ENCODE results near the gene EDARADD. TPM values are rescaled to one million over a fixed set of nuclear protein-coding genes. Genes with fewer than 3 reads are reported as not detected.

EDARADD gene
- total RNA-seq, 4 donors from 2014 or later, result 0.55 to 2.6 (median 1.2) TPM; not detected in 1

GRCh38 chr1:236520445-236521005 is 126.4 kb downstream of the EDARADD start:
- intact Hi-C loops (cut with DNase I; ENCODE audit: low total_unique reads), result no loop called here
- H3K9me3 ChIP-seq, result no peaks in the 10 kb centered on the region
- TF ChIP-seq POLR2A (IDR thresholded peaks at IDR 0.05), result no peak
- TF ChIP-seq, protein P1, sequence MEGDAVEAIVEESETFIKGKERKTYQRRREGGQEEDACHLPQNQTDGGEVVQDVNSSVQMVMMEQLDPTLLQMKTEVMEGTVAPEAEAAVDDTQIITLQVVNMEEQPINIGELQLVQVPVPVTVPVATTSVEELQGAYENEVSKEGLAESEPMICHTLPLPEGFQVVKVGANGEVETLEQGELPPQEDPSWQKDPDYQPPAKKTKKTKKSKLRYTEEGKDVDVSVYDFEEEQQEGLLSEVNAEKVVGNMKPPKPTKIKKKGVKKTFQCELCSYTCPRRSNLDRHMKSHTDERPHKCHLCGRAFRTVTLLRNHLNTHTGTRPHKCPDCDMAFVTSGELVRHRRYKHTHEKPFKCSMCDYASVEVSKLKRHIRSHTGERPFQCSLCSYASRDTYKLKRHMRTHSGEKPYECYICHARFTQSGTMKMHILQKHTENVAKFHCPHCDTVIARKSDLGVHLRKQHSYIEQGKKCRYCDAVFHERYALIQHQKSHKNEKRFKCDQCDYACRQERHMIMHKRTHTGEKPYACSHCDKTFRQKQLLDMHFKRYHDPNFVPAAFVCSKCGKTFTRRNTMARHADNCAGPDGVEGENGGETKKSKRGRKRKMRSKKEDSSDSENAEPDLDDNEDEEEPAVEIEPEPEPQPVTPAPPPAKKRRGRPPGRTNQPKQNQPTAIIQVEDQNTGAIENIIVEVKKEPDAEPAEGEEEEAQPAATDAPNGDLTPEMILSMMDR (IDR thresholded peaks at IDR 0.05), result no peak

DNA sequence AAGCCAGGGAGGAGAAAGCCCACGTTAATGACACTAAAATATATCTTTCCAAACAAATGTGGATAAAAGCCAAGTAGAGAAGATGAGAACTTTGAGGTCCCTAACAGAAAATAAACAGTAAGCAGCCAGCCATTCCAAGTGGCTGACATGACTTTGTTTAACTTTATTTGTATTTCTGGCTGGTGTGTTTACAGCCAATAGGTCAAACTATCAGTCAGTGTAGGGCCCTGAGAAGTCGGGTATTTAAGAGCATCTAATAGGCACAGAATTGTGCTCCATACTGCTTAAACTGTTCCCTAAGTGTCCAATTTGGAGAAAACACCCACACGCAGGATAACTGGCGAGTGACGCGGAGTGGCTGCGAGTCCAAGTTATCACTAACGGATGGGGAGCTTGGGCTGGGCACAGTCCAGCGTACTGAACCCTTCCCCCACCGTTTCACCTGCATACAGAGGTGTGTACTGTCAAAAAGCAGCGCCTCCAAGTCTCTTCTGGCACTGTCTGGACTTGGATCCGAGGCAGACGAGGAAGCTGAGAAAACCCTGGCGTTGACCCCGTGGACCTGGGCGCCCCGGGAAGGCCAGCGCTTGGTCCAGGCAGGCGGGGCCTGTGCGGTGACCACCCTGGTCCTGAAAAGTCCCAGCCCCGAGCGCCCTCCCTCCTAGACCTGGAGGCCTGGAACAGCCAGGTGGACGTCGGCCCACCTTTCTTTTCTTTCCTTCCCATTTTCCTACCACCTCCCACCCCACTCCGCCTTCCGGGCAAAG is 129.0 kb downstream of the EDARADD start:
- peak overlapping the region; percentile 84 for H3K4me3 ChIP-seq
- H3K27me3 ChIP-seq, result no peaks in the 10 kb centered on the region
- TF ChIP-seq, protein P1 (IDR thresholded peaks at IDR 0.05), result no peak
- no peak for TF ChIP-seq POLR2A (IDR thresholded peaks at IDR 0.05)
- peak; percentile 33 for DNase-seq
- no peaks in the 10 kb centered on the region for H3K9me3 ChIP-seq
- peak overlapping the region; percentile 87 to 91 for H3K27ac ChIP-seq
- no peaks in the 10 kb centered on the region for H3K36me3 ChIP-seq
- H3K4me1 ChIP-seq, result peaks cover 0 to 6% of the 10 kb centered on the region in 2 donors
- intact Hi-C loops (cut with DNase I; ENCODE audit: low total_unique reads), result no loop called here

More at GRCh38 chr1:236520445-236521005, 126.4 kb downstream of the EDARADD start:
- Histone ChIP-seq H3K27ac (no peak overlapping the region), H3K27me3 (no peaks in the 10 kb centered on the region), H3K36me3 (no peaks in the 10 kb centered on the region), H3K4me1 (peaks cover 0 to 6% of the 10 kb centered on the region in 2 donors), H3K4me3 (no peak overlapping the region)
- no peak for DNase-seq

DNA sequence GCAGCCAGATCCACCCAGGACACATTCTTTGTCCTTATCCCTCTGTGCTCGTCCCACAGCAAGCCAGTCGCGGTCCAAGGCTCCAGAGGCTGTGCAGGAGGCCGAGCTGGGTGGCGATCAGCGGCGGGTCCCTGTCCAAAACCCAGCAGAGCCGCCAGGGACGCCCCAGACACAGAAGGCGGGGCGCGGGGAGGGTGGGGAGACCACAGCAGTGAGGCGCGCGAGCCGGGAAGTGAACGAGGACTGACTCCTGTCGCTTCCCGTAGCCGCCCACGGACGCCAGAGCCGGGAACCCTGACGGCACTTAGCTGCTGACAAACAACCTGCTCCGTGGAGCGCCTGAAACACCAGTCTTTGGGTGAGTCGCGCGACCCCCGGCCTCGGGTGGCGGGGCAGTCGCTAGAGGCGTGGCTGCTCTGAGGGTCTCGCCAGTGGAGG is 129.6 kb downstream of the EDARADD start, which contains the start of gene LGALS8:
Gene LGALS8 (plus strand): TSS at position 279 of the 438 bp plus-strand sequence. CDS start 2,089 bp downstream, outside the sequence.
- intact Hi-C loops (cut with DNase I; ENCODE audit: low total_unique reads), result no loop called here
- peak; percentile 84 to 85 for DNase-seq
- peaks cover 0 to 6% of the 10 kb centered on the region in 2 donors for H3K4me1 ChIP-seq
- H3K9me3 ChIP-seq, result no peaks in the 10 kb centered on the region
- H3K27ac ChIP-seq, result peak within 1 kb of the TSS; percentile 87 to 91
- H3K4me3 ChIP-seq, result peak within 1 kb of the TSS; percentile 84
- no peaks in the 10 kb centered on the region for H3K27me3 ChIP-seq
- TF ChIP-seq, protein P1 (IDR thresholded peaks at IDR 0.05), result peak in 1 of 4 experiments; percentile 5
- peak in 1 of 2 donors; percentile 35 for TF ChIP-seq POLR2A (IDR thresholded peaks at IDR 0.05)
- no peaks in the 10 kb centered on the region for H3K36me3 ChIP-seq

GRCh38 chr1:236524142-236524894 is 130.2 kb downstream of the EDARADD start:
- Histone ChIP-seq H3K27me3 (no peaks in the 10 kb centered on the region), H3K4me3 (peak overlapping the region; percentile 84), H3K27ac (peak overlapping the region; percentile 87 to 91), H3K9me3 (no peaks in the 10 kb centered on the region), H3K36me3 (no peaks in the 10 kb centered on the region), H3K4me1 (peaks cover 0 to 6% of the 10 kb centered on the region in 2 donors)
- TF ChIP-seq POLR2A (IDR thresholded peaks at IDR 0.05), result peak in 1 of 2 donors; percentile 6
- TF ChIP-seq, protein P1 (IDR thresholded peaks at IDR 0.05), result no peak
- intact Hi-C loops (cut with DNase I; ENCODE audit: low total_unique reads), result no loop called here
- peak; percentile 24 to 49 for DNase-seq
